Measurements from ENCODE around the gene IL24.

IL24 gene

DNA sequence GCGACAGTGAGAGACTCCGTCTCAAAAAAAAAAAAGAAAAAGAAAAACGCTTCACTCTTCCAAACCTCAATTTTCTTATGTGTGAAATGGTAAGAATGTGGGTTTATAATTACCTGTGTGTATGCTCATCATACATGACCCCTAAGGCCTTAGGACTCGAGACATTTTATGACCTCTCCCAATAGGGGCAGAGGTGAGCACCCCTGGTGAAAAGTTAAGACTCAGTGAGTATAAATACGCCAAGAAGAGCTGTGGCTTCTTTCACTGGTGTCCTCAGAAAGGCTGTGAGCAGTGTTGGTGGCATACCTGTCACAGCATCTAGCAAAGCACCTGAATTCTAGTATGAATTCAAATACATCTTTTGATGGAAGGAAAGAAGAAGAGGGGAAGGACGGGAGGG is 32.3 kb downstream of the IL24 start:
- no peak for DNase-seq

DNA sequence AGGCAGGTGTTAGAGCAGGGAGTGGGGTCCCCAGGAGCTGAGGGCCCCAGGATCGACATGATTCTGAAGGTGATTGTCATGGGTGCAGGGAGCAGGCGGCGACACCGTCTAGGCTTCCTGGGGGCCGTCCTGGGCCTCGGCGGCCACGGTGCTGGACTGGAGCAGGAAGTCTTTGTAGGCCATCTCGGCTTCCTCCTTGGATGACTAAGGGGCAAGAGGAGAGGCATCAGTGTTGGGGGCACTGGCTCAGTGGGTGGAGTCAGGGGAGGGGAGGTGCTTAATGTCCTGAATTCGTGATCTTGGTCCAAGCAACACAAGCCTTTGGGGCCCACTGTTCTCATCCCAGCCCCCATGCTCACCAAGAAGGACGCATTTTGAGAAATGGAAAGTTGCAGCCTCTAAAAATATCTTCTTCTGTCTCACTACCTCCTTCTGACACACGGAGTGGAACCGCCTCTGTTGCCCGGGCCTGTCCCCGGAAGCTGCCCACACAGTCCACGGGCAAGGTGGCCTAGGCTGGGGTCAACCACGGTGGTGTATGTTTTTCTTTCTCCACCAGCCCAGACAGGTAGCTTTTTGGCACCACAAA is 33.1 kb downstream of the IL24 start:
- no peak for DNase-seq

DNA sequence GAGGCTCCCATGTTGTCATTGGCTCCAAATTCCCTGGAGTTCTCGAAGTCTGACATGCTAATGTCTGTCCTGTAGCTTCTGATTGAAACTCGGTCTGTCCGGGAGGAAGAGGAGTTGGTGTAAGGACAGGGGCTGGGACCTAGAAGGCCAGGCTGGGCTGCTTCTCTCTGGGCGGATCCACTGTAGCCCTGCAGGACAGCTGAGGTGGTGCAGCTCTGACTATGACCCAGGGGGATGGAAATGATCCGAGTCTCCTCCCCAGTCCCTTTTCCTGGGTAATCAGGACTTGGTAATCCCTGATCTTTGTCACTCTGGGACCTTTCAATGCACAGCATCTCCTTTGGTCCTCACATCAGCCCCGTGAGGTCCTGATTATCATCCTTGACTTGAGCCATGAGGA is 34.5 kb downstream of the IL24 start:
- no peak for DNase-seq

DNA sequence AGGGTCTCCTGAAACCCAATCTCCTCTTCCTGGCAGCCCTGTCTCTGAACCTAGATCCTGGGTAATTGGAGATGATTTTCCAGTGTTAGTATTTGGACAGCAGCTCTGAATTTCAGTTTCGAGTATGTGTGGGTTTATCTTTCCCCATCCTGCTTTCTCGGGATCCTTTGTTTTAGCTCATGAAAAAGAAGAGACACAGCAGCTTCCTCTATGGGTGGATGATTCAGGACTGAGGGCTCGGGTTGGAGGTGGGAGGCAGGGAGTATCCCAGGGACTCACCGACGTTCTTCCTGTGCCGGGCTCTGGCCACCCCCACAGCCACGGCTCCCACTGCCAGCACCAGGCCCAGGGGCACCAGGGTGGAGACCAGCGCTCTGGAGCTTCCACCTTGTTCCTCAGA is 34.9 kb downstream of the IL24 start:
- no peak for DNase-seq

DNA sequence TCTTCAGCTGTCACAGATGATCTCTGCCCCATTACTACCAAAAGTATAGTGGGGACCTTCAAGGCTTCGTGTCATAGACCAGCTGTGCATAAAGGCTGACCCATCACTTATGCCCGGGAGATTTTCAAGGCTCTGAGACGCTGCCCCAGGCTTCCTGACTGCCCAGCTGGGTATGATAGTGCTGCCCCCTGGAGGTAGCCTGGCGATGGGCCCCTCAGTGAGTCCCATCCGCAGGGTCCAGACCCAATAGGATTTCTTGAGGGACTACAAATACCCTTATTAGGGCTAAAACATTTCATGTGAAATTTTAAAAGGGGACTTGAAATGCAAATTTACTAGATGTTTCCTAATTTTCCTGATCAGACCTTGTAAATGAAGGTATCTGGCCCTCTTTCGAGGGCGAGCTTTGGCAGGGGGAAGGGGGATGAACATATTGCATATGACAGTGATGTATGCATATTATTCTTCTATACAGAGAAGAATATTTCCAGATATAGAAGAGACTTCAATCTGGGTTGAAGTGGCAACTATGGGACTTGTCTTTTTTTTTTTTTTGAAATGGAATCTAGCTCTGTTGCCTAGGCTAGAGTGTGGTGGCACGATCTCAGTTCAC is 36.2 kb downstream of the IL24 start:
- DNase-seq: no peak

DNA sequence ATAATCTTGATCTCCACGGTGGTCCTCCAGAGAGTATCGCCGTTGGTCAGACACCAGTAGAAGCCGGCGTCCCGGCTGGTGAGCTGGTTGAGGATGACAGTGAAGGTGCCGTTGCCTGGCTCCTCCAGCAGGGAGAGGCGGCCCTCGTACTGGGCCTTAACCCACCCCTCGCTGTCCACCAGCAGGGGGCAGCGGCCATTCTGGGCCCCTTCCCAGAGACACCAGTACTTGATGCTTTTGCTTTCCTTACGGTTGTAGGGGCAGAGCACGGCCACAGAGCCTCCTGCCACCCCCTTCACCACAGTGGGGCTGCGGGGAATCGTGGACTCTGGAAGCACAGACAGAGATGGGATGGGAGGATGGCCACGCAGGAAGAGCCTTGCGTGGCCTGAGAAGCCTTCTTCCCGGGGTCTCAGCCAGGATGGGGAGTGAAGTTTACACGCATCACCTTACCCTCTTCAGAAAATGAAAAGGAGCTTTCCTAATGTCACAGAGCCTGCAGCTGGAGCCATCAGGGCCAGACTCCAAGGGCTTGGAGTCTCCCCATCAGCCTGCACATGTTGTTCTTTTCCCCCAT is 38.3 kb downstream of the IL24 start:
- no peak for DNase-seq

DNA sequence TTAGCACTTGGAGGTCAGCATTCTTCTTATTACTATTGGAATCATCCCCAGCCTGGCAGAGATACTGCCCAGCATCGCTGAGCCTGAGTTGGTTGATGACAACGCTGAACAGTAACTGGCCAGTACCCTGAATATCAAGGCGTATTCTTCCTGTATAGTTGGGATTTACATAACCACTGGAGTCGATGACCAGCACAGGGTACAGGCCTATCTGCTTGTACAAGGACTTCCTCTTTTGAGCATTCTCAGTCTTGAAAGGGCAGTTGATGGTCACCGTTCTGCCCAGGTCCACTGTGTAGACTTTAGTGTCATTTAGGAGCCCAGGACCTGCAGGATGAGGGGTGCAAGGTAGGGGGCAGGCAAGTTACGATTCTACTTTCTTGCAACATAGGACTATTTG is 40.2 kb downstream of the IL24 start:
- no peak for DNase-seq

DNA sequence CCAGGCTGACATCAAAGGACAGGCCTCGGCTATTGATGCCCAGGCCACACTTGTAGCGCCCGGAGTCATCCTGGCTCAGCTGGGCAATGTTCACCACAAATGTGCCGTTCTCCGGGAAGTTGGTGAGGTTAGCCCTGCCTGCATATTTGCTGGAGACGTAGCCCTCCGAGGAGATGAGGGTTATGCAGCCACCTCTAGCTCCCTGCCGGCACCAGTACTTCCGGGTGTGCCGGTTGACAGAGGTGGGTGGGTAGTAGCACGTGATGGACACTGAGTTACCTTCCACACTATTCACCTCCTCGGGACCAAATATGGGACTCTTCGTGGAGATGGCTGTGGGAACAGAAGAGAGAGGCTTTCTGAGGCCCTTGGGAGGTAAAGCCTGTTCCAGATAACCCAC is 41.9 kb downstream of the IL24 start:
- DNase-seq: no peak

DNA sequence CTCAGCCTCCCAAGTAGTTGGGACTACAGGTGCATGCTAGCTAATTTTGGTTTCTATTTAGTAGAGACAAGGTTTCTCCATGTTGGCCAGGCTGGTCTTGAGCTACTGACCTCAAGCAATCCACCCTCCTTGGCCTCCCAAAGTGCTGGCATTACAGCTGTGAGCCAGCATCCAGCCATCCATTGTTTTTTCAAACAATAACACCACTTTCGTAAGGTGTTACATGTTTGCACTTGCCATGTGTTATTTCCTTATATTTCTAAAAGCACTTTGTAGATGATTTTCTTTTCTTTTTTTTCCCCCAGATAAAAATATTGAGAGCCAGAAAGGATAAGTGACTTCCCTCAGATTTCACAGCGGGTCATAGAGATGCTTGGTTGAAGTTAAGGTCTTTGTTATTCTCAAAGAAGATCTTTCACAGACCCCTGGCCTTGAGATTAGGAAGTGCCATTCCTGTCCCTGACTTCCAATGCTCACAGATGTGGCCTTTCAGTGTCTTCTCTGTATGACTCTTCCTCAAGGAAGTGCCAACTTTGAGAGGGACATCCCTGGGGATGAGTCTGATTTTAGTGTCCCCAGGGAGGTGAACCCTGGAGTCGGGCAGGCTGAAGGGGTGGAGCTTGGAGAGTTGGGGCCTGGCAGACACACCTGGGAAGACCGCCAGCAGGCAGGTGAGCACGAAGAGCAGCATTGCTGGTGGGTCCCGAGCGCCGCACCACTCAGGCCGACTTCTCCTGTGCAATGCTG is 42.8 kb downstream of the IL24 start:
- DNase-seq: no peak

DNA sequence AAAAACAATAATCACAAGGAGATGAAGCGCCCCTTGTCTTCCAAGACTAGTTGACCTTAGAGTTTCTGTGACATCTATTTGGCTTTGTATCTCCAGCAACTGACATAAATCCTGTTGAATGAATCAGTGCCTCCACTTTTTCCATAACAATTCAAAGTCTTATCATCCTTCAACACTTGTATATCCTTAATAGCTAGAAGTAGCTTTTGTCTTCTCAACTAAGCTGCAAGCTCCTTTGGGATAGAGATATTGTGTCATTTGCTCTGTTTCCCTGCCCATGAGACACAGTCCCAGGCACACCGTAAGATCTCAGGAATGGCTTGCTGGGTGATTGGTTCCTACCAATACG is 43.3 kb downstream of the IL24 start:
- no peak for DNase-seq

DNA sequence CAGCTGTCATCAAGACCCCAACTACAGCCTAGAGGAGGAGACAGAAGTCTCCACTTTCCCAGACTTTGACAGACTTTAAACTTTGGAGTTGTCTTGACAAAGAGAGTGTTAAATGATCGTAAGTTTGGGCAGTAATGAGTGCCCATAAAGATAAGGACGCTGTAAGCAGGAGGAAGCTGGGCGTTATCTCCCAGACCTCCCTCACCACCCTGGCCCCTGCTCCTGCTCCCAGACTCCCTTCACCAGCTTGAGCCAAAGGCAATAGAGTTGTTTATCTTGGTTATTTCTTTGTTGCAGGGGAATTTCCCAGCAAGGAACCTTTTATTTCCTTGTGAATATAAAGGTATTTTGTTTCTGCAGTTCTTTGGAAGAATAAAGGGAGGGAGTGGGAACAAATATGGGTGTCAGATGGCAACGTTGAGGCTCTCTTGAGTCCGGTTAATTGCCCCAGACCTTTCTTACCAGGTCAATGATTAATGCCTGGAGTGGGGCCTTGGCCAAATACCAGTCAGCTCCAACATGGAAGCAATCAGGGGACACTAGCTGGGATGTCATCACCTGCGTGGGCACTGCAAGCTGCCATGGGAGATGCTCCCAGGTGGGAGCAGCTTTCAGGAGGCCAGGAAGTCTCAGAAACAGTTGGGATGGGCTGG is 44.6 kb downstream of the IL24 start:
- DNase-seq: no peak

DNA sequence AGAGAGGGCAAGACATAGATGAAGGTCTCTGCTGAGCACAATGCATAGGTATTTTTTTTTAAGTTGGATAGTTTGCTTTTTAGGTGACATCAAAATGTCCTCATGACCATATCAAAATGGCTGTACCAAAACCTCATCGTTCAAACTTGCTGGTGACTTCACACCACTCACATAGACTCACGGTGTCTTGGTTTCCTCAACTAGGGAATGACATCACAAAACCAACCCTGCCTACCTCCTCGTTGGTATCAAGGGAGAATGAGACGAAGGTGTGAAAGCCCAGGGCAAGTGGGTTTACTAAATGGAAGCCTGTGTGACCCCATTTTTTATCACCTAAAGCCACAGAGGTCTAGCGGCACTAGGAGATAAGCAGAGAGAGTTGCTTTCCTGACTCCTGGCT is 47.5 kb downstream of the IL24 start:
- DNase-seq: no peak

DNA sequence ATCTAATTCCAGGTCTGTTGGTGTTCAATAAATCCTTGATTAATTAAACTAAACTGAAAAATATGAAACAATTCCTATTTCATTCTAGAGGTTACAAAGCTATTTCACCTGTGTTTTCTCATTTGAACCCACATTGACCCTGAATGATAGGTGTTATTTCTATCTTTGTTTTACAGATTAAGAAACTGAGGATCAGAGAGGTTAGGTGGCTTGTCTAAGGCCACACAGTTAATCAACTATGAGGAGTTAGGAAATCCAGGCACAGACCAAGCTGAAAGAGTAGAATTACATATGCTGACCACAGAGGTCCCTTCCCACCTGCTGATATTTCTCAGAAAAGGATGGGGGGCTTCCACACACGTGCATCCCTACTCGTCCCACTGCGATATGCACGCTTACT is 48.5 kb downstream of the IL24 start:
- no peak for DNase-seq

DNA sequence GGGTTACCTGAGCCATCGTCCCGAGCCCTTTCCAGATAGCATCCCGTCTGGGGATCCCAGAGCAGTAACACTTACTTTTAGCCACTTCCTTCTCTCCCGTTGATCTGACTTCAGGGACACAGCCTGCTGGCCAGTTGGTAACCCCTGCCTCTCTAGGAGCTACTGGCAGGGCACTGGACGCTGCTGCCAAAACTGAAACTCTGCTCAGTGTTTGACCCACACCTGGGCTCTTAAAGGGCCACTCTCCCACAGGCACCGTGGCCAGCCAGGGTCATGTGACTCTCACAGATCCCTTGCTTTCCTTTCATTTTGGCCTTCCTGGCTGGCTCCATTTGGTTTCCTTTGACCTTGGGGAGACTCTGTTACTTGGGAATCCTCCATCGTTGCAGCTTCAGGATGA is 49.0 kb downstream of the IL24 start, which contains the start of gene PIGR:
TSS of gene PIGR (minus strand) at position 206 of the 400 bp plus-strand sequence. CDS start 5,935 bp downstream, outside the sequence.
- DNase-seq: no peak

DNA sequence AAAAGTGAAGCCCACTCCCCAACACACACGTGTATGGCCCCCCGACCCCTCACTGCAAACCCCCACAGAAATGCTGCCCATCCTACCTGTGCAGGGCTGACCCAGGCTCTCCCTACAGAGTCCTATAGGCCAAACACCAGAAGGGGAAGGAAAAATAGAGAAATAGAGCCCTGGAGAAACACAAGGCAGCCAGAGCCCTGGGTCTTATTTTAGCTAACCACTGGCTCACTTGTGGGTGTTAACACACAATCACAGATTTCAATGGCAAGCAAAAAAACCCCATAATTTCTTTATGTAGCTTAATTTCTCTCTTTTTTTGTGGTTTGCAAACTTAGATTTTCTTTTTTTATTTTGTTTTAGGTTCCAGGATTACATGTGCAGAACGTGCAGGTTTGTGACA is 50.0 kb downstream of the IL24 start:
- DNase-seq: no peak

DNA sequence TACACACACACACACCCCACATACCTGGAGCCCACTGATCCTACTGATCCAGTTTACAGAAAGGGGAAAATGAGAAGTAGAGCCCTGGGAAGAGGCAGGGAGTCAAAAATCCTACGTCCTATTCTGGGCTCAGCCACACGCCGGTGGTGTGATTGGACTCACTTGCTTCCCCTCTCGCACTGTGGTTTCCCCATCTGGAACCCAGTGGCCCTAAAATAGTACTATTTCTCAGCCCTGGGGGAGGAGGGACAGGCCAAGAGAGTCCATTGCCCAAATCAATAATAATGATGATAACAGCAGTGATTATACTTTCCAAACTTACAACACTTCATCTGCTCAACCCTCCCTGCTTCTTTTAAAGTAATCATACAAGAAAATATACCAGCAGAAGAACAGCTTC is 52.0 kb downstream of the IL24 start:
- no peak for DNase-seq

DNA sequence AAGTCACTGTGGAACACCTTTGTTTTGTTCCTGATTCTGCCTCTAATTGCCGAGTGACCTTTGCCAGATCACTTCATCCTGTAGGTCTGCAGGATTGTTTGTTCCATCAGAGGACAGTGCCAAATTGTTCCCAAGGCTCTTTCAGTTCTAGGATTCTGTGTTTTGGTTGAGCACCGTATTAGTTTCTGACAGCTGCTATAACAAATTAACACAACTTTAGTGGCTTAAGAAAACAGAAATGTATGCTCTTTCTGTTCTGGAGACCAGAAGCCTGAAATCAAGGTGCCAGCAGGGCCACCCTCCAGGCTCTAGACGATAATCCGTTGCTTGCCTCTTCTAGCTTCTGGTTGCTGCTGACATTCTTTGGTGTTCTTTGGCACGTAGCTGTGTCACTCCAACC is 52.4 kb downstream of the IL24 start:
- DNase-seq: no peak

DNA sequence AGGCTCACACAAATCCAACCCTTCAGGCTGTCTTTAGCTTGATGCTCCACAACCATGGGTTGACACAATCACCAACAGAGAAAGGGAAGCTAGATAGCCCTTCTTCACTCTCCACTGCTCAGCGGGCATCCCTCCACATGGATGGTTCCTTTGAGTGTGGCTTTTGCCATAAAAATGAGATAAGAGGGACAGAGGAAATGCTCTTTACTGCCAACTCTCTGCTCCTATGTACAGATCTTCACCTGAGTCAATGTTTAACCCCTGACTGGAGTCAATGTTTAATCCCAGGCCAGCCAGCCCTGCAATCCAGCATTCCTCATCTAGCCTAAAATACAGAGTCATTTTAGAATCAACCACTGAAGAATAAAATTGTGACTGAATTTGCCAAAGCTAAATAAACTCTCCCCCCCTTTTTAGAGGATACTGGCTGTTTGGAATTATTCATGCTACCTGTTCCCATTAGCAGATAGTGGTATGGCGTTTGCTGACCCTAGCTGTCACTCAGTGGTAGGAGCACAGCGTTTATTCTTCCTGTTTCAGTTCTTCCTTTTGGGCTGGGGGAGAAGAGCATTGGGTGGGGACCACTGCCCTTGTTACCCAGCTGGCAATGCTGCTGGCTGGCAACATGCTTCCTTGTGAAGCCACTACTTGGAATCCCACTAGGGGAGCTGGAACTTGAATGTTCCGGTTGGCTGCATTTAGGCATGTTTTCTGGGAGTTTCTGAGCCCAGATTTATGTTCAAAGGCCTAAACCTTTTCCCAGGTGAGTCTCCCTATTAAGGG is 54.3 kb downstream of the IL24 start:
- no peak for DNase-seq

DNA sequence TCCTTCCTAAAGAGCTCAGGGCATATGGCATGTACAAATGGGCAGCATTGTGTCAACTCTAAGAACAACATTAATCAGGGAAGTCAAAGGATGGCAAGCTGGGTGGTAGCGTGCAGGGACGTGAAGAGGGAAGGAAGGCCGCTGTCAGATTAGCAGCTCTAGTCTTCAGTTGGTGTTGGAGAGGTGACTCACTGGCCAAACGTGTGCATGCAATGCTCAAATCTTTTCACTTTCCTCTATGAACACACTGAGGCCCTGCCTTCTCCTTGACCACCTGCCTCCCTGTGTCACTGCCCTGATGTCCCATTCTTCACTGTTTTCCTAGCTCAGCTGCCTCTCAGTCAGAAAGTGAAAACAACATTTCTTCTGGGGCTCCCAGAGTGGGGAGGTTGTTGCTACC is 54.9 kb downstream of the IL24 start:
- no peak for DNase-seq

DNA sequence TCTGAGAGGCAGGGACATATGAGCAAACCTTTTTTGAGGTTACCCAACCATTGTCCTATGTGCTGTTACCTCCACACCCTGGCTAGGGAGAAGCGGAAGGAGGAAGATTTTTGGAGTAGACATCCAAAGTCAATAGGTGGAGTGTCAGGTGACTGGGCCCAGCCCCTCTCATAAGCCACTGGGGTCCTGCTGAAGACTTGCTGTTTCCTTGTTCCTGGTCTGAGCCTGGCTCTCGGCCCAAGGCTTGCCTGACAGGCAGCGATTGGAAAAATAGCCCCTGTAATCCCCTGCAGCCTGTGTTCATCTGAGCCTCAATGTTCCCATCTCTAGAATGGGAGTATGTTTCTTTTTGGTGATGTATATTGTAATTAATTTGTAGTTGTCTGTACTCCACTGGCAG is 55.9 kb downstream of the IL24 start:
- no peak for DNase-seq

DNA sequence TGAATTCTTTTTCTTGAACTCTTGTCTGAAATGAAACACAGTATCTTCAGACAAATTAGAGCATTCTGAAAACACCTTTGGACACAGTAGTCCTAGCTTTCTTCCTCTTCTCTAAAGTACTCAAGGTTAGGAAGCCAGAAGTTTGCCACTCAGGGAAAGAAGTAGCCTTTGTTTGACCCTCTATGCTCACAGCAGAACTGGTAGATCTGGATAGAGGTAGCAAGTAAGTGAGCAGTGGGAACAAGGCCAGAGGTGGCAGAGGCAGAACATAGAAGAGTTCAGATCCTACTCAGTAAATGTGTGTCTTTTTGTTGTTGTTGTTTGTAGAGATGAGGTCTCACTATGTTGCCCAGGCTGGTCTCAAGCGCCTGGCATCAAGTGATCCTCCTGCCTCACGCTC is 56.4 kb downstream of the IL24 start:
- no peak for DNase-seq
